Retina (tissue), 1 donor: ENCODE results near the gene ECM1.
A peak's percentile ranks its signal among the peaks of the same experiment; 100 is the strongest.

Source experiments
- DNase-seq: peaks from one replicate; pipeline ENCODE4 v3.0.0-alpha.2; 2016

Gene ECM1

DNA sequence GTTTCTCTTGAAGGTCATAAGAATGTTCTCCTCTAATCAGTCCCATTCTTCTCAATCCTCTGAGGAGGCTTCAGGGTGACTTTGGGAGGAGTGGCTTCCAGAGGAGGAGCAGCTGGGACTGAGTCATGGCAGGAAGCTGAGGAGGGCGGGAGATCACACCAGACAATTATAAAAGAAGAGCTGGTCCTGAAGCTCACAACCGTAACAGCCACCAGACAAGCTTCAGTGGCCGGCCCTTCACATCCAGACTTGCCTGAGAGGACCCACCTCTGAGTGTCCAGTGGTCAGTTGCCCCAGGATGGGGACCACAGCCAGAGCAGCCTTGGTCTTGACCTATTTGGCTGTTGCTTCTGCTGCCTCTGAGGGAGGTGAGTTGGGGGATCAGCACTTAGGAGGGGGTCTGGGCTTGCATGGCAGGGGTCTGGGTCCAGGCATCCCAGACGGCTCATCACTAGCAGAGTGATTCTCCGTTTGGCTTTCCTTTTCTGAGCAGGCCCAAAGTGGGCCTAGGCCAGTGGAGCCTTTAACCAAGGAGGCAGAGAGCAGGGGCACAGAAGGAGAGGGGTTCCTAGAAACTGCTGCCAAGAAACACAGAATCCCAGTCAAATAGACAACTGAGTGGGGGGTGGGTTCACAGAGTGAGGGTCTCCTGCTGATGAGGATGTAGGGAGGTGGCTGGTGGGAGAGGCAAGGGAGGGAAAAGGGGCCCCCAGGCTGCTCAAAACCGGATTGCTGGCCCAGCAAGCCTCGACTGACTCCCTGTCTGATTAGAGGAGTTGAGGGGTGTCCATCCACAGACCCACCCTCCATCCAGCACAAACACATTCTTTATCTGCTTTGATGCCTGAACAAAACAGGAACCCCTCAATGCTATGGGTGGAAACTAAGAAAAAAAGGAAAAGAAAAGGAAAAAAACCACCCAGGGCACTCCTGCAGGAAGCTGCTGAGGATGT lies at the start of gene ECM1:
Gene ECM1, plus strand, starts transcription at position 198 of the 953 bp plus-strand sequence. Its CDS starts 101 bp downstream, at position 299.
- DNase-seq, result no peak

- peak; percentile 74 for DNase-seq
Measured at GRCh38 chr1:150464422-150464826, 43.5 kb upstream of the ECM1 start.

DNA sequence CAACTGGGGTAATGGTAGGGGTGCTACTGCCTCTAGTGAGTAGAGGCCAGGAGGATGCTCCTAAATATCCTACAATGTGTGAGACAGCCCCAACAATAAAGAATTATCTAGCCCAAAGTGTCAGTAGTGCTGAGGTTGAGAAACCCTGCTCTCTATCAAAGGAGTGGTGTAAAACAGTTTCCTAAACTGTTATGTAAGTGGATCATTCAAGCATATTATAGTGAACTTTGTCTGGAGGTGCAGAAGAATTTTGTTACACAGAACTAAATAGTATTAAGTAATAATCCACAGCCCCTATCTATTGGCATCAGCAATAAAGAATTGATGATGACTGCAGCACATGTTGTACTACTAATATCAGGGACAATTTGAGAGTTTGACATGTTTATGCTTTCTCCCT lies 40.9 kb upstream of the ECM1 start:
- no peak for DNase-seq

DNA sequence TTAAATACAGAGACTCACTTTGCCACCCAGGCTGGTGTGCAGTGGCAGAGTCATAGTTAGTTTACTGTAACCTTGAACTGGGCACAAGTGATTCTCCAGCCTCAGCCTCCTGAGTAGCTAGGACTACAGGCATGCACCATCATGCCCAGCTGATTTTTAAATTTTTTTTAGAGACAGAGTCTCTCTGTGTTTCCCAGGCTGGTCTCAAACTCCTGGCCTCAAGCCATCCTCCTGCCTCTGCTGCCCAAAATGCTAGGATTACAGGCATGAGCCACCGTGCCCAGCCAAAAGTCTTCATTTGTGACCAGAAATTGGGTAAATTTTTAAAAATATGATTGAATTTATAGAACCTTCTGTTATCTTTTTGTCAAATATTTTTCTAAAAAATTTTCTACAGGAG lies 38.6 kb upstream of the ECM1 start:
- no peak for DNase-seq

GRCh38 chr1:150472601-150473200 lies 35.2 kb upstream of the ECM1 start:
- DNase-seq, result no peak

DNA sequence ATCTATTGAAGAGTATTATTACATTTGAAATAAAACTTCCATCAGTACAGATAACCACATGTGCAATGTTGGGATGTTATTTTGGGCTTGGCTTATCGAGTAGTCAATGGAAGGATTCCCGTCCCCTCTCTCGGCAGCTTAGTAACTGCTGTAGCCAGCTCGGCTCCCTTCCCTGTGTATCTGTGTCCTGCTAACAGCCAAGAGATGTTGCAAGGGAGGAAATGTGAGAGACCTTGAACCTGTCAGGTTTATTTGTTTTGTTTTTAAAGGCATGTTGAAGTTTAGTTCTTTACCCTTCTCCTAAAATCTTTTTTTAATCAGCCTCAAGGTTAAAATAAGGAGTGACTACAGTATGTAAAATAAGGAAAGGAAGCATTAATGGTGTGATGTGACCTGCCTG lies 34.2 kb upstream of the ECM1 start:
- no peak for DNase-seq

GRCh38 chr1:150474869-150475268 lies 33.0 kb upstream of the ECM1 start:
- DNase-seq, result no peak

GRCh38 chr1:150476754-150477153 lies 31.2 kb upstream of the ECM1 start:
- no peak for DNase-seq

DNA sequence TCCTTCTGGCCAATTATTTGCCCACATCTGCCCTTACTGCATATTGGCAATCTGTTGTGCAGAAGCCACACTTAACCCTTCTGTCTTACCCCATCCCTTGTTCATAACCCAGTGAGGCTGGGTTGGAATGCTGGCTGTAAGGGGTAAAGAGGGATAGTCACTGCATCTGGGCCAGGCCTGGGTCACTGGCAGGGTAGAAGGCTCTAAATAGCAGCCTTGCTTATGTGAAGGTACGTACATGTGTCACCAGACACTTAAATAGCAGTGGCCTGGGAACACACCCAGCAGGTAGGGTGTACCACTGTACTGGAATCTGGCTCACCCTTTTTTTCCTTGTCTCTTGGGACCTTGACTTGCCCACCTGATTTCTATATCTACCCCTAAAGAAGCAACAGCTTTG lies 30.6 kb upstream of the ECM1 start:
- no peak for DNase-seq

- DNase-seq, result no peak
Measured at GRCh38 chr1:150477733-150478132, 30.2 kb upstream of the ECM1 start.

- DNase-seq, result no peak
Measured at GRCh38 chr1:150479370-150479769, 28.5 kb upstream of the ECM1 start.

DNA sequence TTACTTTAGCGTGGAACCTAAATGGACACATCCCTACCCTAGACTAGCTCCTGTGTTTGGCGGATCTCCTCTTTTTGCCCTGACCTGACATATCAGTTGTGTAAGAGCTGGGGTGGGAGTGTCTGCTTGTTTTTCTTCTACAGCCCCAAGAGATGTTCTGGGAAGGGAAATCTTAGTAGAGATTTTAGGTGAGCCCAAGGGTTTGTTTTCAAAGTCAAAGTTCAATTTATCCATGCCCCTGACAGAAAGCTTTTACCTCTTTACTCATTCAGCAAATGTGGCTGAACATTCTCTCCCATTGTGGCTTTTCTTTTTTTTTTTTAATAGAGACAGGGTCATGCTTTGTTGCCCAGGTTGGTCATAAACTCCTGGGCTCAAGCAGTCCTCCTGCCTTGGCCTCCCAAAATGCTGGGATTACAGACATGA lies 28.0 kb upstream of the ECM1 start:
- DNase-seq, result no peak

DNA sequence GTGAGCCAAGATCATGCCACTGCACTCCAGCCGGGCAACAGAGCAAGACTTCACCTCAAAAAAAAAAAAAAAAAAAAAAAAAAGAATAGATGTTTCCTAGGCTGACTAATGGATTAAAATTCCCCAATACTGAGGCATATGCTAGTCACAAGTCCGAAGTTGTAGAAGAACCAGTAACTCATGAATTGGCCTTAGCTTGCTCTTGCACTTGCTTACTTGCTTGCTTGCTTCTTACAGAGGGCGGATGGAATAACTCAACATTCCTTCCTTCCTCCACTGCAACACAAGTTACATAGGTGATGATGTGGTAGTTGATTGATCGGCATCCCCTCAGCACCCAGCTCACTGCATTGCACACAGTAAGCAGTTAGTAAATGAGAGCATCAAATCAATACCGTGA lies 23.5 kb upstream of the ECM1 start:
- DNase-seq, result no peak

DNA sequence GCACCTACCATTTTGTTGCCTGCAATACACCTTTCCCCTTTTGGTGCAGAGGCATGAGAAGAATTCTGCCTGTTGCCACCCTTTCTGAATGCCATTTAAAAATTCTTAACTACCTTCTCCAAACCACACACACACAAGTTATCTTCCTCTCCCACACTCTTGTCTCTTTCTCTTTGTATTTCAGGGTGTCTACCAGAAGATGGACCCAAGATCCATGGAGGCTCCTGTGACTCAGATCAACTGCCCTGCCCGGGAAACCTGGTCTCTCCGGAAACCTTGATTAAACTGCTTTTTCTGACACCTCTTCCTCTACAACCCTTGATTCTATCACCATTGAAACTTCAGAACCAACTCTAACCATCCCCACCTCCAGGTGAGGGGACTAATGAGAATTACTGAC lies 23.0 kb upstream of the ECM1 start:
- no peak for DNase-seq

- peak; percentile 93 for DNase-seq
Measured at GRCh38 chr1:150486966-150487762, 20.7 kb upstream of the ECM1 start, which contains the start of gene TARS2. Gene TARS2, plus strand, starts transcription at chr1:150487419. Its CDS starts 32 bp downstream, at chr1:150487451.

DNA sequence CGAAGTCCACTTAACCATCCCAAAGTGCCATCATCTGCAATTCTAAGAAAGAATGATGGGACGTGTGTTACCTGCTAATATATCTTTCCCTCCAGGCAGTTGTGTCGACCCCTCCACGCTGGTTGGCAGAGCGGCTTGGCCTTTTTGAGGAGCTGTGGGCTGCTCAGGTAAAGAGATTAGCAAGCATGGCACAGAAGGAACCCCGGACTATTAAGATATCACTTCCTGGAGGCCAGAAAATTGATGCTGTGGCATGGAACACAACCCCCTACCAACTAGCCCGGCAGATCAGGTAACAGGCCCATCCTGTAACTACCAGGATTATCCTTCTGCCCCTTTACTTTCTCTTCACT lies 20.2 kb upstream of the ECM1 start:
- DNase-seq, result no peak

- no peak for DNase-seq
Measured at GRCh38 chr1:150493175-150493574, 14.7 kb upstream of the ECM1 start.

DNA sequence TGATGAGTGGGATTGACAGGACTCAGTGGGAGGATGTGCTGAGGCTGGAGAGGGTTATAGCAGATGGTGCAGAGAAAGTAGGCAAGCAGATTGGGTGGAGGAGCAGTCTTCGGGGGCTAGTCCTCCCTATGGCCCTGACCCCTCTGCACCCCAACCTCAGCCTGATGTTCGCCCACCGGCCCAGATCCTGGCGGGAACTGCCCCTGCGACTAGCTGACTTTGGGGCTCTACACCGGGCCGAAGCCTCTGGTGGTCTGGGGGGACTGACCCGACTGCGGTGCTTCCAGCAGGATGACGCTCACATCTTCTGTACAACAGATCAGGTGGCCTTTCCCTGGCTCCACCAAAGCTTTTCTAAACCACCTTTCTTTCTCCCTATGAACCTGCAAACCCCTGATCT lies 9.6 kb upstream of the ECM1 start:
- no peak for DNase-seq

GRCh38 chr1:150505431-150505830 lies 2.5 kb upstream of the ECM1 start:
- no peak for DNase-seq

- DNase-seq, result no peak
Measured at GRCh38 chr1:150508982-150509381, 1.1 kb downstream of the ECM1 start.

- DNase-seq, result no peak
Measured at GRCh38 chr1:150511551-150511950, 3.6 kb downstream of the ECM1 start.

DNA sequence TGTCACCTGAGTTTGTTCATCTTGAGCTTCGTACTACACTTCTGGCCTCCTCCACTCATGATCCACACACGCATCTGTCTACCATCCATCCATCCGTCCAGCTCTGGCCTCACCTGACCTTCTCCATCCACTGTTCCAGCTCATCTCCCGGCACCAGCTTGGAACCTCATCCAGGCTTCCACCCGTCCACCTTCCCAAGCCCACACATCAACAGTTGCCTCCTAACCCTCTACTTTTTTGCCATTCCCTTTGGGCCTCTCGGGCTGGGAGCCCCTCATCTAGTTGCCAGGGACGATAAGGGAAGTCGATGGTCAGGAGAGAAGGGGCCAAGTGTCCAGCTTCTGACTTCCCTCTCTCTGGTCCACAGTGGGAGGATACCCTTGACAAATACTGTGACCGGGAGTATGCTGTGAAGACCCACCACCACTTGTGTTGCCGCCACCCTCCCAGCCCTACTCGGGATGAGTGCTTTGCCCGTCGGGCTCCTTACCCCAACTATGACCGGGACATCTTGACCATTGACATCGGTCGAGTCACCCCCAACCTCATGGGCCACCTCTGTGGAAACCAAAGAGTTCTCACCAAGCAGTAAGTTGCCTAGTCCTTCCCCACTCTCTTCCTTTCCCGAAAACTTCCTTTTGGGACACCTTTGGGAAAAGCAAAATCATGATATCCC lies 4.2 kb downstream of the ECM1 start:
- no peak for DNase-seq

GRCh38 chr1:150512846-150513245 lies 4.9 kb downstream of the ECM1 start:
- no peak for DNase-seq
